ENCODE measurements around the gene GNAZ.
"Not testable (repeated sequence)": the region's sequence is repeated elsewhere in the genome, so short reads cannot be mapped to it uniquely, and the experiment has no call there.

The GNAZ gene

DNA sequence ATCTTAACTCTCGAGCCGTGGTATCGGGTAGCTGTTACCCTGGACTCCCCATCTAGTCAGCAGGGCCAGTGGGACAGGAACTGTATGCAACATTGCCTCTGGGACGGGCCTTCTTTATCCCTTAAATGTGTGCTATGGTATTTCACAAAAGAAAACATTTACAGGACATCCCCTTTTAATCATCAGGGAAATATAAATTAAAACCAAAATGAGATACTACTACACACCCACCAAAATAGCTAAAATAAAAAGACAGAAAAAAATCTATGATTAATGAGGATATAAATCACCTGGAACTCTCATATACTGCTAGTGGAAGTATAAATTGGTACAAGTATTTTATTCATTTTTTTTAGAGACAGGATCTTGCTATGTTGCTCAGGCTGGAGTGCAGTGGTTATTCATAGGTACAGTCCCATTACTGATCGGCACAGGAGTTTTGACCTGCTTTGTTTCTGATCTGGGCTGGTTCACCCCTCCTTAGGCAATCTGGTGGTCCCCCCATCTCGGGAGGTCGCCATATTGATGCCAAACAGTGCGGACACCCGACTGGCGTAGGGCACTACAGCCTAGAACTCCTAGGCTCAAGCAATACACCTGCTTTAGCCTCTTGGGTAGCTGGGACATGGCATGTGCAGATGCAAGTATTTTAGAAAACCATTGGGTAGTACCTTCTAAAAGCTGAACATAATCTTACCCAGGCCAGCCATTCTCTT lies 62.2 kb downstream of the GNAZ start:
- no peak for TF ChIP-seq CTCF (IDR thresholded peaks at IDR 0.05; ENCODE audit: low read depth, low read length, missing control alignments)
- no peak for DNase-seq (ENCODE audit: low read depth)
- no peak overlapping the region for H3K4me3 ChIP-seq (ENCODE audit: low read depth, low read length)

DNA sequence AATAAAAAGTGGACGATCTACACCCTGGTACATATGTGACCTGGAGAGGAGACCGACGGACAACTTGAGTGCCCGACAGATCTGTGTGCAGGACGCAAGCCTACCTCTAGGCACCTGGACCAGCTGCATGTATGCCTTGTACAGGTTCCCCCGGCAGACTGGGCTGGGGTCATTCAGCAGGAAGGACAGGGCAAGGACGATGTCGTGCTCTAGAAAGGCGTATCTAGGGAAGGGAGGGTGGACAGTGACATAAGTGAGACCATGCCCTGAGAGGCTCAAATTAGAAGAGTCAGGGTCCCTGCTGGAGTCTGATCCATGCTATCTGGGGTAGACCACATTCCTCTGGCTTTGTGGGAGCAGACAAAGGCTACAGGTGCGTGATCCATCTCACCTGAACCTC lies 63.6 kb downstream of the GNAZ start:
- DNase-seq (ENCODE audit: low read depth), result no peak
- no peak overlapping the region for H3K4me3 ChIP-seq (ENCODE audit: low read depth, low read length)
- no peak for TF ChIP-seq CTCF (IDR thresholded peaks at IDR 0.05; ENCODE audit: low read depth, low read length, missing control alignments)

GRCh38 chr22:23136991-23137390 lies 66.7 kb downstream of the GNAZ start:
- not testable (repeated sequence) for H3K4me3 ChIP-seq (ENCODE audit: low read depth, low read length); DNase-seq (ENCODE audit: low read depth)

GRCh38 chr22:23137468-23137867 lies 67.1 kb downstream of the GNAZ start:
- H3K4me3 ChIP-seq (ENCODE audit: low read depth, low read length), result no peak overlapping the region
- no peak for DNase-seq (ENCODE audit: low read depth)
- TF ChIP-seq CTCF (IDR thresholded peaks at IDR 0.05; ENCODE audit: low read depth, low read length, missing control alignments), result no peak

- H3K4me3 ChIP-seq (ENCODE audit: low read depth, low read length), result no peak overlapping the region
- no peak for TF ChIP-seq CTCF (IDR thresholded peaks at IDR 0.05; ENCODE audit: low read depth, low read length, missing control alignments)
- DNase-seq (ENCODE audit: low read depth), result peak; percentile 72
These were observed 67.7 kb downstream of the GNAZ start for GRCh38 chr22:23137905-23138561.

DNA sequence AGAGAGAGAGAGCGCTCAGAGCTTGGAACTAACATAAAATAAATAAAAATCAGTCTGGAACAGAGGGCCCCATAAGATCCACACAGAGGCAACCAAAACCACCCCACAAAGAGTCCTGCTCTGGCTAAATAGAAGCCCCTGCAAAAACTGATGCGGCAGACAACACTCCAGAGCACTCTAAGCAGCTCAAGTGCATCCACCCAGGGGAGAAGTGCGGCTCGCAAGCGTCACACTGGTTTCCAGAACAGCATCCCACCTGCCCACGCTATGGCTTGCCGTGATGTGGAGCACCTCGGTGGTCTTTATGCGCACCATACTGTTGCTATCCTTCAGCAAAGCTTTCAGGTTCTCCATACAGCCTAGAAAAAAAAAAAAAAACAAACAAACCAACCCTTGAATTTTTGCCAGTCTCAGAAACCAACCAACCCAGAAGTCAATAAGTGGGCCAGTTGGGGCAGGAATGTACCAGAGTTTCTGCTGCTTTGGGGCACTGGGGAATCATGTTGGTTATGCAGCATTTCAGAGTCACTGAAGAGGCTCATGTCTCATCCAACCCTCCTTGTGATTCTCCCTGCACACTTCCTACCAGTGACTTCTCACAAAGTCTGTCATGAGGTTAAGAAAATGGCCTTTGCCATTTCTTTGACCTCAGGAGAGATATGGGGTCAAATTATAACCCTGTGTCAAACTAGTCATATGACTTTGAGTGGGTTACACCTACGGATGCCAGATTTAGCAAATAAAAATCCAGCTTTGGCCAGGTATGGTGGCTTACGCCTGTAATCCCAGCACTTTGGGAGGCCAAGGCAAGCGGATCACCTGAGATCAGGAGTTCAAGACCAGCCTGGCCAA lies 68.5 kb downstream of the GNAZ start:
- no peak for DNase-seq (ENCODE audit: low read depth)
- TF ChIP-seq CTCF (IDR thresholded peaks at IDR 0.05; ENCODE audit: low read depth, low read length, missing control alignments), result no peak
- no peak overlapping the region for H3K4me3 ChIP-seq (ENCODE audit: low read depth, low read length)

DNA sequence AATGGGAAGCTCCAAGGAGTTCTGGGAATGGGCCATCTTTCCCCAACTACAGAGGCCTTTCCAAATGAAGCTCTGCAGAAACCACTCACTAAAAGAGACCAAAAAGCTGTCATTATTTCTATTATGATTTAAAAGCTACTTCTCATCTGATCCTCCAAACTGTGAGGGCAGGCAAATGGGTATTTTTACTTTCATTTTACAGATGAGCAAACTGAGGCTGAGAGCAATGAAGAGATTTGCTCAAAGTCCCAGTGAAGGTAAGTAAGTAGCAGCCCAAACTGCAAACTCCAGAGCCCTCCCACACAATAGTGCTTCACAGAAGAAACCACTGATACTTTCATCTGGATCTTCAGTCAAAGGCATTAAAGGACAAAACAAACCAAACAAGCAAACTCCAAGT lies 70.1 kb downstream of the GNAZ start:
- no peak for DNase-seq (ENCODE audit: low read depth)
- no peak overlapping the region for H3K4me3 ChIP-seq (ENCODE audit: low read depth, low read length)
- TF ChIP-seq CTCF (IDR thresholded peaks at IDR 0.05; ENCODE audit: low read depth, low read length, missing control alignments), result no peak

Measured in GM12864 (cell line).